ENCODE results near the gene TALDO1. TPM values are rescaled to one million over a fixed set of nuclear protein-coding genes. Genes with fewer than 3 reads are reported as not detected.

TALDO1 gene
- 120 TPM for polyA plus RNA-seq (2013, experiment 1 of 2)
- polyA plus RNA-seq (2013, experiment 2 of 2), result 113 TPM

GRCh38 chr11:747158-748006, at the start of gene TALDO1:
Gene TALDO1 (plus strand): TSS chr11:747464. CDS start chr11:747482, 18 bp downstream.
- H3K36me3 ChIP-seq (ENCODE audit: control insufficient read depth, insufficient read depth, low read length), result peaks cover 14% of the 10 kb centered on the region
- H3K4me3 ChIP-seq (ENCODE audit: extremely low read depth, insufficient read depth, low read length, poor library complexity, severe bottlenecking), result peak within 1 kb of the TSS; percentile 90
- WGBS, 2 experiments (ENCODE audit: insufficient coverage in 2 of 2), result 0 to 1% methylated on average over 95 to 103 of the region's 112 CpGs
- H3K9me3 ChIP-seq (ENCODE audit: control insufficient read depth, low read length), result no peaks in the 10 kb centered on the region
- peak within 1 kb of the TSS; percentile 57 for H3K27ac ChIP-seq (ENCODE audit: low read depth, low read length, severe bottlenecking)
- no peaks in the 10 kb centered on the region for H3K4me1 ChIP-seq (ENCODE audit: control insufficient read depth, insufficient read depth, low read length, poor library complexity, severe bottlenecking)

GRCh38 chr11:697811-698311, 49.4 kb upstream of the TALDO1 start:
- WGBS, 2 experiments (ENCODE audit: insufficient coverage in 2 of 2), result 56 to 62% methylated on average over 9 to 10 of the region's 11 CpGs
- no peaks in the 10 kb centered on the region for H3K9me3 ChIP-seq (ENCODE audit: control insufficient read depth, low read length)
- peak overlapping the region; percentile 1 for H3K4me3 ChIP-seq (ENCODE audit: extremely low read depth, insufficient read depth, low read length, poor library complexity, severe bottlenecking)
- peak overlapping the region; percentile 64 for H3K27ac ChIP-seq (ENCODE audit: low read depth, low read length, severe bottlenecking)
- peaks cover 40% of the 10 kb centered on the region for H3K4me1 ChIP-seq (ENCODE audit: control insufficient read depth, insufficient read depth, low read length, poor library complexity, severe bottlenecking)
- H3K36me3 ChIP-seq (ENCODE audit: control insufficient read depth, insufficient read depth, low read length), result peaks cover 26% of the 10 kb centered on the region

- whole genome bisulfite sequencing, 2 experiments (ENCODE audit: insufficient coverage in 2 of 2), result 72 to 75% methylated on average over 14 to 16 of the region's 17 CpGs
- Histone ChIP-seq H3K27ac (ENCODE audit: low read depth, low read length, severe bottlenecking) (no peak overlapping the region), H3K4me3 (ENCODE audit: extremely low read depth, insufficient read depth, low read length, poor library complexity, severe bottlenecking) (no peak overlapping the region), H3K9me3 (ENCODE audit: control insufficient read depth, low read length) (no peaks in the 10 kb centered on the region), H3K36me3 (ENCODE audit: control insufficient read depth, insufficient read depth, low read length) (peaks cover 31% of the 10 kb centered on the region), H3K4me1 (ENCODE audit: control insufficient read depth, insufficient read depth, low read length, poor library complexity, severe bottlenecking) (peaks cover 33% of the 10 kb centered on the region)
Measured at GRCh38 chr11:698493-699115, 48.7 kb upstream of the TALDO1 start.

- Histone ChIP-seq H3K4me3 (ENCODE audit: extremely low read depth, insufficient read depth, low read length, poor library complexity, severe bottlenecking) (no peak overlapping the region), H3K4me1 (ENCODE audit: control insufficient read depth, insufficient read depth, low read length, poor library complexity, severe bottlenecking) (peaks cover 28% of the 10 kb centered on the region), H3K36me3 (ENCODE audit: control insufficient read depth, insufficient read depth, low read length) (peaks cover 31% of the 10 kb centered on the region), H3K27ac (ENCODE audit: low read depth, low read length, severe bottlenecking) (no peak overlapping the region), H3K9me3 (ENCODE audit: control insufficient read depth, low read length) (no peaks in the 10 kb centered on the region)
- 96 to 97% methylated on average over 4 of the region's 7 CpGs for WGBS, 2 experiments (ENCODE audit: insufficient coverage in 2 of 2)
Measured at GRCh38 chr11:699116-699508, 48.2 kb upstream of the TALDO1 start.

GRCh38 chr11:699753-700152, 47.5 kb upstream of the TALDO1 start:
- Histone ChIP-seq H3K9me3 (ENCODE audit: control insufficient read depth, low read length) (no peaks in the 10 kb centered on the region), H3K27ac (ENCODE audit: low read depth, low read length, severe bottlenecking) (no peak overlapping the region), H3K36me3 (ENCODE audit: control insufficient read depth, insufficient read depth, low read length) (peaks cover 35% of the 10 kb centered on the region), H3K4me3 (ENCODE audit: extremely low read depth, insufficient read depth, low read length, poor library complexity, severe bottlenecking) (no peak overlapping the region), H3K4me1 (ENCODE audit: control insufficient read depth, insufficient read depth, low read length, poor library complexity, severe bottlenecking) (peaks cover 27% of the 10 kb centered on the region)
- 89 to 100% methylated on average over 1 of the region's 1 CpG for WGBS, 2 experiments (ENCODE audit: insufficient coverage in 2 of 2)

- Histone ChIP-seq H3K27ac (ENCODE audit: low read depth, low read length, severe bottlenecking) (no peak overlapping the region), H3K9me3 (ENCODE audit: control insufficient read depth, low read length) (no peaks in the 10 kb centered on the region), H3K36me3 (ENCODE audit: control insufficient read depth, insufficient read depth, low read length) (peaks cover 37% of the 10 kb centered on the region), H3K4me1 (ENCODE audit: control insufficient read depth, insufficient read depth, low read length, poor library complexity, severe bottlenecking) (peaks cover 30% of the 10 kb centered on the region), H3K4me3 (ENCODE audit: extremely low read depth, insufficient read depth, low read length, poor library complexity, severe bottlenecking) (no peak overlapping the region)
- 92 to 97% methylated on average over 19 to 22 of the region's 22 CpGs for WGBS, 2 experiments (ENCODE audit: insufficient coverage in 2 of 2)
Measured at GRCh38 chr11:701741-702461, 45.4 kb upstream of the TALDO1 start.

- 91 to 92% methylated on average over 19 to 21 of the region's 26 CpGs for WGBS, 2 experiments (ENCODE audit: insufficient coverage in 2 of 2)
- Histone ChIP-seq H3K36me3 (ENCODE audit: control insufficient read depth, insufficient read depth, low read length) (peaks cover 37% of the 10 kb centered on the region), H3K4me3 (ENCODE audit: extremely low read depth, insufficient read depth, low read length, poor library complexity, severe bottlenecking) (no peak overlapping the region), H3K4me1 (ENCODE audit: control insufficient read depth, insufficient read depth, low read length, poor library complexity, severe bottlenecking) (peaks cover 33% of the 10 kb centered on the region), H3K27ac (ENCODE audit: low read depth, low read length, severe bottlenecking) (no peak overlapping the region), H3K9me3 (ENCODE audit: control insufficient read depth, low read length) (no peaks in the 10 kb centered on the region)
Measured at GRCh38 chr11:702462-703461, 44.5 kb upstream of the TALDO1 start.

GRCh38 chr11:703506-703905, 43.8 kb upstream of the TALDO1 start:
- Histone ChIP-seq H3K4me3 (ENCODE audit: extremely low read depth, insufficient read depth, low read length, poor library complexity, severe bottlenecking) (no peak overlapping the region), H3K9me3 (ENCODE audit: control insufficient read depth, low read length) (no peaks in the 10 kb centered on the region), H3K4me1 (ENCODE audit: control insufficient read depth, insufficient read depth, low read length, poor library complexity, severe bottlenecking) (peaks cover 29% of the 10 kb centered on the region), H3K36me3 (ENCODE audit: control insufficient read depth, insufficient read depth, low read length) (peaks cover 37% of the 10 kb centered on the region), H3K27ac (ENCODE audit: low read depth, low read length, severe bottlenecking) (no peak overlapping the region)
- WGBS, 2 experiments (ENCODE audit: insufficient coverage in 2 of 2), result 95 to 97% methylated on average over 8 of the region's 9 CpGs

- H3K27ac ChIP-seq (ENCODE audit: low read depth, low read length, severe bottlenecking), result no peak overlapping the region
- peaks cover 21% of the 10 kb centered on the region for H3K4me1 ChIP-seq (ENCODE audit: control insufficient read depth, insufficient read depth, low read length, poor library complexity, severe bottlenecking)
- peaks cover 30% of the 10 kb centered on the region for H3K36me3 ChIP-seq (ENCODE audit: control insufficient read depth, insufficient read depth, low read length)
- no peaks in the 10 kb centered on the region for H3K9me3 ChIP-seq (ENCODE audit: control insufficient read depth, low read length)
- 95 to 96% methylated on average over 15 to 18 of the region's 18 CpGs for WGBS, 2 experiments (ENCODE audit: insufficient coverage in 2 of 2)
- H3K4me3 ChIP-seq (ENCODE audit: extremely low read depth, insufficient read depth, low read length, poor library complexity, severe bottlenecking), result no peak overlapping the region
Measured at GRCh38 chr11:704228-704674, 43.0 kb upstream of the TALDO1 start.

Data from mesodermal cell (in vitro differentiated cells).